SU-DHL-6 (cell line): ENCODE results near the gene CAMK4.

ENCODE experiments used
- EZH2phosphoT487 ChIP-seq: fragments of 200-600 bp; sonication (generic), shearing (Covaris generic); conservative IDR thresholded peaks from 2 replicates; pipeline ENCODE4 v1.6.1; 2018; ENCODE audit warnings: mild to moderate bottlenecking, antibody characterized with exemption, low read length, moderate library complexity, mixed read lengths
- TF ChIP-seq, protein P1 (sequence below): fragments of 200-600 bp; sonication (generic); IDR thresholded peaks from one replicate; pipeline ENCODE4 v1.5.1; 2017; ENCODE audit warnings: antibody characterized with exemption, mild to moderate bottlenecking, low read length, moderate library complexity; ENCODE audit not compliant: insufficient read depth, poor library complexity, severe bottlenecking

DNA sequence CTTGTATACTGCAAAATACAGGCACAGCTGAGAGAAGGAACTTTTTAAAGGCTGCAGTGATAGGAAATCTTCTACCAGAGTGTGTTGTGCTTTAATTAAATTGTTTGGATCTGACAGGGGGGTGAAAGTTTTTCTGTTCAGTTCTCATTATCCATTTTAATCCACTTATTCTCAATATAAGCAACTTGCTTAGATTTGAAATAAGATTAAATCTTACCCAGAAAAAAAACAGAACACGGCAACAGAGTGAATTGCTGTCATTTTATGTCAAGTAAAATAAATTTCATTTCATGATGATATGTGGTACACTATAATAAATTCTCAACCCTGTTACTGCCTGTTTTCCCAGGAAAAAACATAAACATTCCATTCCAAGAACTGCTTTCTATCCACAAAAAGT lies 37.1 kb upstream of the CAMK4 start:
- TF ChIP-seq, protein P1, sequence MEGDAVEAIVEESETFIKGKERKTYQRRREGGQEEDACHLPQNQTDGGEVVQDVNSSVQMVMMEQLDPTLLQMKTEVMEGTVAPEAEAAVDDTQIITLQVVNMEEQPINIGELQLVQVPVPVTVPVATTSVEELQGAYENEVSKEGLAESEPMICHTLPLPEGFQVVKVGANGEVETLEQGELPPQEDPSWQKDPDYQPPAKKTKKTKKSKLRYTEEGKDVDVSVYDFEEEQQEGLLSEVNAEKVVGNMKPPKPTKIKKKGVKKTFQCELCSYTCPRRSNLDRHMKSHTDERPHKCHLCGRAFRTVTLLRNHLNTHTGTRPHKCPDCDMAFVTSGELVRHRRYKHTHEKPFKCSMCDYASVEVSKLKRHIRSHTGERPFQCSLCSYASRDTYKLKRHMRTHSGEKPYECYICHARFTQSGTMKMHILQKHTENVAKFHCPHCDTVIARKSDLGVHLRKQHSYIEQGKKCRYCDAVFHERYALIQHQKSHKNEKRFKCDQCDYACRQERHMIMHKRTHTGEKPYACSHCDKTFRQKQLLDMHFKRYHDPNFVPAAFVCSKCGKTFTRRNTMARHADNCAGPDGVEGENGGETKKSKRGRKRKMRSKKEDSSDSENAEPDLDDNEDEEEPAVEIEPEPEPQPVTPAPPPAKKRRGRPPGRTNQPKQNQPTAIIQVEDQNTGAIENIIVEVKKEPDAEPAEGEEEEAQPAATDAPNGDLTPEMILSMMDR: no peak
- no peak for TF ChIP-seq EZH2phosphoT487
